Tibial nerve (tissue), 4 donors: ENCODE results near the gene TRABD2B. TPM values are rescaled to one million over a fixed set of nuclear protein-coding genes. Genes with fewer than 3 reads are reported as not detected.
A peak's percentile ranks its signal among the peaks of the same experiment; 100 is the strongest.

Experiments
- DNase-seq, 2 donors: peaks; one replicate each; pipeline ENCODE4 v3.0.0-alpha.2; 2019; ENCODE audit warnings: low spot score in 2 of 2
- H3K27ac ChIP-seq, 4 donors: fragments of 200-600 bp; sonication (generic) in 3 of 4; one replicate each; pipeline ENCODE4 v1.5.1; 2017 to 2019; ENCODE audit warnings: mild to moderate bottlenecking in 1 of 4
- H3K27me3 ChIP-seq, 2 donors: fragments of 200-600 bp; sonication (generic) in 1 of 2; one replicate each; pipeline versions ENCODE4 v1.5.1 to v1.6.0; 2017 to 2019
- H3K36me3 ChIP-seq, 3 donors: fragments of 200-600 bp; sonication (generic); one replicate each; pipeline ENCODE4 v1.5.1; 2018 to 2019
- H3K4me1 ChIP-seq, 4 donors: fragments of 200-600 bp; sonication (generic) in 3 of 4; one replicate each; pipeline ENCODE4 v1.5.1; 2017 to 2019
- H3K4me3 ChIP-seq, 4 donors: fragments of 200-600 bp; sonication (generic) in 3 of 4; one replicate each; pipeline ENCODE4 v1.5.1; 2017 to 2019; ENCODE audit warnings: mild to moderate bottlenecking in 1 of 4, moderate library complexity in 1 of 4
- H3K9me3 ChIP-seq, 4 donors: fragments of 200-600 bp; sonication (generic) in 3 of 4; one replicate each; pipeline ENCODE4 v1.5.1; 2017 to 2019
- CTCF ChIP-seq, 5 experiments: fragments of 200-600 bp in 3 of 5; fragments of 450-650 bp in 2 of 5; sonication (generic) in 3 of 5; IDR thresholded peaks; one replicate each; pipeline ENCODE4 v1.5.1; 2016 to 2019; ENCODE audit warnings: antibody characterized with exemption in 5 of 5, mild to moderate bottlenecking in 3 of 5, moderate library complexity in 2 of 5
- EP300 ChIP-seq, 2 donors: sonication (generic); formaldehyde crosslinking; IDR thresholded peaks; one replicate each; pipeline ENCODE4 v1.6.1; 2017; ENCODE audit warnings: antibody characterized with exemption in 2 of 2, mild to moderate bottlenecking in 1 of 2
- POLR2A ChIP-seq, 2 donors: fragments of 450-650 bp; IDR thresholded peaks; one replicate each; pipeline ENCODE4 v1.6.1; 2017; ENCODE audit warnings: antibody characterized with exemption in 2 of 2, mild to moderate bottlenecking in 2 of 2, moderate library complexity in 2 of 2
- WGBS, 2 donors: methylation state at CpG; one replicate each; pipeline ENCODE4 v1.1.5; 2018; 5-methylcytosine and 5-hydroxymethylcytosine counted together
- total RNA-seq, 4 donors: library from RNA; depleted of rRNA; stranded (reverse); fragments of >200 nt; gene quantifications; one replicate each; pipeline ENCODE4 v1.1.0, GENCODE V29; 2016

The TRABD2B gene
- total RNA-seq, 4 donors from 2014 or later, result 1.3 to 4.1 (median 2.3) TPM

GRCh38 chr1:48039088-48040054 lies 42.2 kb upstream of the TRABD2B start:
- no peak for DNase-seq
- H3K4me1 ChIP-seq, result peaks cover 0 to 27% (median 11%) of the 10 kb centered on the region in 4 donors
- no peaks in the 10 kb centered on the region for H3K36me3 ChIP-seq
- TF ChIP-seq EP300 (IDR thresholded peaks at IDR 0.05) (no peak), POLR2A (IDR thresholded peaks at IDR 0.05) (no peak)
- no peak overlapping the region for H3K4me3 ChIP-seq
- no peaks in the 10 kb centered on the region for H3K9me3 ChIP-seq
- WGBS, 2 donors, result 39 to 40% methylated on average over 12 of the region's 12 CpGs
- H3K27me3 ChIP-seq, result no peaks in the 10 kb centered on the region
- no peak overlapping the region for H3K27ac ChIP-seq

- Histone ChIP-seq H3K27me3 (no peaks in the 10 kb centered on the region), H3K4me3 (no peak overlapping the region), H3K9me3 (no peaks in the 10 kb centered on the region), H3K36me3 (no peaks in the 10 kb centered on the region), H3K4me1 (peaks cover 0 to 27% (median 11%) of the 10 kb centered on the region in 4 donors), H3K27ac (no peak overlapping the region)
- 67 to 73% methylated on average over 2 of the region's 2 CpGs for WGBS, 2 donors
- DNase-seq, result no peak
- TF ChIP-seq CTCF (IDR thresholded peaks at IDR 0.05) (no peak), POLR2A (IDR thresholded peaks at IDR 0.05) (no peak), EP300 (IDR thresholded peaks at IDR 0.05) (no peak)
These were observed 41.1 kb upstream of the TRABD2B start for GRCh38 chr1:48038270-48038767.

GRCh38 chr1:48036710-48037355 lies 39.6 kb upstream of the TRABD2B start:
- no peaks in the 10 kb centered on the region for H3K27me3 ChIP-seq
- peaks cover 0 to 27% (median 11%) of the 10 kb centered on the region in 4 donors for H3K4me1 ChIP-seq
- TF ChIP-seq EP300 (IDR thresholded peaks at IDR 0.05) (no peak), POLR2A (IDR thresholded peaks at IDR 0.05) (no peak), CTCF (IDR thresholded peaks at IDR 0.05) (no peak)
- WGBS, 2 donors, result 82 to 85% methylated on average over 3 of the region's 3 CpGs
- no peaks in the 10 kb centered on the region for H3K9me3 ChIP-seq
- no peak overlapping the region for H3K4me3 ChIP-seq
- DNase-seq, result no peak
- no peak overlapping the region for H3K27ac ChIP-seq
- no peaks in the 10 kb centered on the region for H3K36me3 ChIP-seq

- no peak for TF ChIP-seq POLR2A (IDR thresholded peaks at IDR 0.05)
- no peak for TF ChIP-seq CTCF (IDR thresholded peaks at IDR 0.05)
- no peak for TF ChIP-seq EP300 (IDR thresholded peaks at IDR 0.05)
- DNase-seq, result peak in 1 of 2 donors; percentile 26
- H3K36me3 ChIP-seq, result no peaks in the 10 kb centered on the region
- H3K27ac ChIP-seq, result no peak overlapping the region
- H3K9me3 ChIP-seq, result no peaks in the 10 kb centered on the region
- no peaks in the 10 kb centered on the region for H3K27me3 ChIP-seq
- peaks cover 0 to 28% (median 11%) of the 10 kb centered on the region in 4 donors for H3K4me1 ChIP-seq
- no peak overlapping the region for H3K4me3 ChIP-seq
These were observed 38.4 kb upstream of the TRABD2B start for GRCh38 chr1:48035371-48036141.

- peaks cover 0 to 13% (median 3%) of the 10 kb centered on the region in 4 donors for H3K4me1 ChIP-seq
- no peak for DNase-seq
- TF ChIP-seq EP300 (IDR thresholded peaks at IDR 0.05) (no peak), POLR2A (IDR thresholded peaks at IDR 0.05) (no peak), CTCF (IDR thresholded peaks at IDR 0.05) (no peak)
- no peak overlapping the region for H3K27ac ChIP-seq
- H3K27me3 ChIP-seq, result no peaks in the 10 kb centered on the region
- H3K4me3 ChIP-seq, result no peak overlapping the region
- 89 to 90% methylated on average over 10 of the region's 10 CpGs for WGBS, 2 donors
- H3K9me3 ChIP-seq, result no peaks in the 10 kb centered on the region
- H3K36me3 ChIP-seq, result no peaks in the 10 kb centered on the region
These were observed 36.4 kb upstream of the TRABD2B start for GRCh38 chr1:48033495-48034045.
